Stimulated activated CD4-positive, alpha-beta T cell treated with anti-CD3 and anti-CD28 coated beads, Interleukin-4, amount 100 ng/mL, for 24 hours (primary cell): ENCODE data around the gene STMP1.
"Not testable (repeated sequence)": the region's sequence is repeated elsewhere in the genome, so short reads cannot be mapped to it uniquely, and the experiment has no call there.

Experiments
- DNase-seq: peaks from one replicate; pipeline ENCODE4 v3.0.0-alpha.2; 2020

STMP1 gene

GRCh38 chr7:135665042-135665441, 2.7 kb downstream of the STMP1 start:
- DNase-seq: no peak

DNA sequence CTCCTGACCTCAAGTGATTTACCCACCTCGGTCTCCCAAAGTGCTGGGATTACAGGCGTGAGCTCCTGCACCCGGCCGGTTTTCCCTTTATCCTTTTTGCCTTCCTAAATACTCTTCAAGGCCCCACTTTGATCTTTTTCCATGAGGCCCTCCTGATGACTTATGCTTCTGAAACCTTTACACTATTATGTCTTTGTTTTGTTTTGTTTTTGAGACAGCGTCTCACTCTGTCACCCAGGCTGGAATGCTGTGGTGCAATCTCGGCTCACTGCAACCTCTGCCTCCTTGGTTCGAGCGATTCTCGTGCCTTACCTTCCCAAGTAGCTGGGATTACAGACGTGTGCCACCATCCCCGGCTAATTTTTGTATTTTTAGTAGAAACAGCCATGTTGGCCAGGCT, 3.8 kb downstream of the STMP1 start:
- DNase-seq: no peak

DNA sequence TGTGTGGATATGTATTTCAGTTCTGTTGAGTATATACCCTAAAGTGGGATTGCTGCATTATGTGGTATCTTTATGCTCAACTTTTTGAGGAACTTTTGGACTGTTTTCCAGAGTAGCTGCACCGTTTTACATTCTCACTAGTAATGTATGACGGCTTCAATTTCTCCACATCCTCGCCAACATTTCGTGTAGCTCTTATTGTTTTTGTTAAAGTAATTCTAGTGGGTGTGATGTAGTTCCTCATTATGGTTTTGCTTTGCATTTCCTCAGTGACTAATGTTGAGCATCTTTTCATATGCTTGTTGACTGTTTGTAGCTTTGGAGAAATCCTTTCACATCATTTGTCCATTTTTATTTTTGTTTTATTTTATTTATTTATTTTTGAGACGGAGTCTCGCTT, 4.5 kb downstream of the STMP1 start:
- DNase-seq: no peak

GRCh38 chr7:135667626-135668025, 5.3 kb downstream of the STMP1 start:
- not testable (repeated sequence) for DNase-seq

- DNase-seq: not testable (repeated sequence)
Observed at GRCh38 chr7:135668852-135669395, 6.6 kb downstream of the STMP1 start.

- DNase-seq: no peak
Observed at GRCh38 chr7:135669774-135670173, 7.5 kb downstream of the STMP1 start.

DNA sequence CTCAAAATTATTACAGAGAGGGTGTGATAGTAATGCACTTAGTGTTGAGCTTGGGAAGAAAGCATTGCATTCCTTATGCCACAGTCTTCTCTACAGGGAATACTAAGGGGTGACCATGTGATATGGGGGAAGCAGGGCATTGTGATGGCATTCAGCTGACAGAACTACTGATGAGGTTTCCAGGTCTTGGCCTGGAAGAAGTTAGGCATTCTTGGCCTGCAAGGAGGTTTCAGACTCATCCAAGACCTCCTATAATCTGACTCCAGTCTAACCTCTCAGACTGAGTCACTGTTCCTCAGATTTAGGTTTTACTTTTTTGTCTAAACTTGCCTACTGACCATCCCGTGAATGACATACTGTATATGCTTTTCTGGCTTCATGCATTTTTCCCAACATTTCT, 7.9 kb downstream of the STMP1 start:
- no peak for DNase-seq

GRCh38 chr7:135672560-135673359, 10.4 kb downstream of the STMP1 start:
- DNase-seq: no peak

GRCh38 chr7:135673360-135673706, 11.0 kb downstream of the STMP1 start:
- DNase-seq: no peak

DNA sequence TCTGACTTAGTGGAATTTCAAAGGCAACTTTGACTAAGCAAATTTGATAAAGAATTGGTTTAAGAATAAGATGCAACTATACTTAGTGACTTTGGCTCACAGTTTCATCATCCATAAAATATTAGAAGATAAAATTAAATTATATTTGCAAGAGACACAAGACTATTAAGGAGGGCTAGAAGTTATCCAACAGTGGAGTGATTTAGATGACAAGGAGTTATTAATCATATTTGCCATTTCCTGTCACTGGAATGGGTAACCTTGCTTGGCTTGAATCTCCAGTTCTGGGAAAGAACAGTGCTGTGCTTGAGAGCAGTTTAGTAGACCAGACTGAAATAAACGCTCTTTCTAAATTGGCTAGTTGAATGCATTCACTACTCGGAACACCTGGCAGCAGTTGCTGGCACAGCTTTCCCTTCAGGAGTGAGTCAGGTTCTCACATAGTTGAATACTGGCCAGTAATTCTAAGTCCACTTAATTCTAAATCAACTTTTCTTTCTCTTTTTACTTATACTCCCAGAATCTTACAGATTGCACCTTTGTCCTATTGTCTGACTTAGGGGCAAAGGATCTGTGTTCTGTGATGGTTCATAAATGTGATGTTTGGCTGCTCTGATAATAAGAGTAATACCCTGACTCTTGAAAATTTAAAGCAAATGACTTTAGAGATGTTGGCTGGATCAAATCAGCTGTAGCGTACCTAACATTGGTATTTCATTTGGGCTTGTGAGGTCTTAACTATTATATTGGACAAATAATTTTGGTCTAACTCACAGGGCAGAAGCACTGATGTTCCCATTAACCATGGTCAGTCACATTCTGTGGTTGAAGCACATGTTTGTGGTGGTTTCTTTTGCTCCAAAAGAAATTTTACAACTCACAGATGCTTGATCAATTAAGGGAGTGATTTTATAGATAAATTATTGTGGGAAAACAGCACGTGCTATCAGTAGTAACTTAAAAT, 16.6 kb downstream of the STMP1 start:
- DNase-seq: no peak

- DNase-seq: no peak
Observed at GRCh38 chr7:135681762-135682161, 19.4 kb downstream of the STMP1 start.

- DNase-seq: no peak
Observed at GRCh38 chr7:135682191-135682590, 19.9 kb downstream of the STMP1 start.

- no peak for DNase-seq
Observed at GRCh38 chr7:135683609-135684008, 21.3 kb downstream of the STMP1 start.

- DNase-seq: no peak
Observed at GRCh38 chr7:135684136-135684535, 21.8 kb downstream of the STMP1 start.

- no peak for DNase-seq
Observed at GRCh38 chr7:135684699-135685098, 22.4 kb downstream of the STMP1 start.

DNA sequence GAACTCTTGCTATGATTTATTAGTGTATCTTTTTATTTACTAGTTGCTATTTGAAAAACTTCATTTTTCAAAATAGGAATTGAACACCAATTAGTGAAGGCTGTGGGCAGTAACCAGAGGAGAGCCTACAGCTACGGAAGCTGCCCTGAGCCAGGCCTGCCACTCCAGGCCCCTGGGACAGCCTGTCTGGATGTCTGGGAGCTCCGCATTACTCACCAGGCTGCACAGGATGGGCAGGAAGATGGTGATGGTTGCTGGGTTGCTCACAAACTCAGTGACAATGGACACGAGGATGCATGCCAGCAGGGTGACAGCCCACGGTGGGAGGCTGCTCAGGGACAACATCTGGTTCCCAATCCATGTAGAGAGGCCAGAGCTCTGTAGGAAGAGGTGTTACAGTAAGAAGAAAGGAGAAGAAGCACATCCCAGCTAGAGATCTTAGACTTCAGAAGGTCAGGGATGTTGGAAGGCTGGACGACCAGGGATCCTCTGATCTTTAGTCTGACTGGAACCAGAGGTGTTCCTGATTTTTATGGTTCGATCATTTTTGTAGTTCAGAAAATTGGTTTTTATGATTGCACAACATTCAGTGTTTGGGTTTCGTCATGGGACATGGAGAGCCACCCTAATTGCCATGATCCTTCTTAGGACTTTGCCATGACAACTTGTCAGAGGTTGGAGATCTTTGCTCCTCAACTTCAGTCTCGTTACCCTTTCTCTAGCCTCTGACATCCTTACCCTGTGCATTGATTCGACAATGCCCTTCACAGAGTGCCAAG, 23.2 kb downstream of the STMP1 start:
- DNase-seq: no peak

DNA sequence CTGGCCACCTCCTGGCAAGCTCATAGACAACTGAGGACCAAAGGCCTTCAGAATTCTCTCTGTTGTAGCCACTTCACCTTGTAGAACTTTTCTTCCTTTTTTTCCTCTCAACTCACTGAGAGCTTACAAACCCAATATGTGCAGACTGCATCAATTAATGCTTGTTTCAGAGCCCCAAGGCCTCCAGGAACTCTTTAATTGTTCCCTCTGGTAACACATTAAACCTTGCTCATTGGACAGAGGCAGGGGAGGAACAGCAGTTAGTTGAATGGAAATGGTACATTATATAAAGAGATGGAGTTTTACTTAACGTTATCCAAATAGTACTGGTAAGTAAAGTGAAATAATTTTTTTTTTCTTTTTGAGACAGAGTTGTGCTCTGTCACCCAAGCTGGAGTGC, 25.2 kb downstream of the STMP1 start:
- DNase-seq: no peak

DNA sequence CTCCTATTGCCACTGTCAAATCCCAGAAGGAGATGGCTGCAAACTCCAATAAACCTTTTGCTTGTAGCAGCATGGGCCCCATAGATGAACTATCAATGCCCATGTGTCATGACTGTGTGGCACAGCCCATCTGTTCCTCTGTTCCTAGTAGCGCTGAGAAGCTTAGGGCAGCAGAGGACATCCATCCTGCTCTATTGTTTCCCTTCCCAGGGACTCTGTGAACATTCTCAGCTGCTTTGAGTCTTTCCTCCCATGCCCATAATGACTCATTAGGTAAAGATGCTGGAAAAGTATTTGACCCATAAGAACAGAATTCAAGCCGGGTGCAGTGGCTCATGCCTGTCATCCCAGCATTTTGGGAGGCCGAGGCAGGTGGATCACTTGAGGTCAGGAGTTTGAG, 28.3 kb downstream of the STMP1 start:
- DNase-seq: no peak

- DNase-seq: no peak
Observed at GRCh38 chr7:135692055-135692454, 29.7 kb downstream of the STMP1 start.

DNA sequence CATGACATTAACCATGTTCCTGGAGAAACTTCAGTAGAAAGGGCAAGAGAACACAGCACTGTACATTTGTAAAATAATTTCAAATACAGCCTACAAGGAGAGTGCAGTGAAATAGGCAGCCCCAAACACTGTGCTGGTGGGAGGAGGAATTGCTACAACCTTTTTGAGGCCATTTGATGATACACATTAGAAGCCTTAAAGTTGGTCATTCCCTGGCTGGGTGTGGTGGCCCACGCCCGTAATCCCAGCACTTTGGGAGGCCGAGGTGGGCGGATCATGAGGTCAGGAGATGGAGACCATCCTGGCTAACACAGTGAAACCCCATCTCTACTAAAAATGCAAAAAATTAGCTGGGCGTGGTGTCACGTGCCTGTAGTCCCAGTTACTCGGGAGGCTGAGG, 30.3 kb downstream of the STMP1 start:
- DNase-seq: not testable (repeated sequence)

- no peak for DNase-seq
Observed at GRCh38 chr7:135693558-135693957, 31.2 kb downstream of the STMP1 start.

DNA sequence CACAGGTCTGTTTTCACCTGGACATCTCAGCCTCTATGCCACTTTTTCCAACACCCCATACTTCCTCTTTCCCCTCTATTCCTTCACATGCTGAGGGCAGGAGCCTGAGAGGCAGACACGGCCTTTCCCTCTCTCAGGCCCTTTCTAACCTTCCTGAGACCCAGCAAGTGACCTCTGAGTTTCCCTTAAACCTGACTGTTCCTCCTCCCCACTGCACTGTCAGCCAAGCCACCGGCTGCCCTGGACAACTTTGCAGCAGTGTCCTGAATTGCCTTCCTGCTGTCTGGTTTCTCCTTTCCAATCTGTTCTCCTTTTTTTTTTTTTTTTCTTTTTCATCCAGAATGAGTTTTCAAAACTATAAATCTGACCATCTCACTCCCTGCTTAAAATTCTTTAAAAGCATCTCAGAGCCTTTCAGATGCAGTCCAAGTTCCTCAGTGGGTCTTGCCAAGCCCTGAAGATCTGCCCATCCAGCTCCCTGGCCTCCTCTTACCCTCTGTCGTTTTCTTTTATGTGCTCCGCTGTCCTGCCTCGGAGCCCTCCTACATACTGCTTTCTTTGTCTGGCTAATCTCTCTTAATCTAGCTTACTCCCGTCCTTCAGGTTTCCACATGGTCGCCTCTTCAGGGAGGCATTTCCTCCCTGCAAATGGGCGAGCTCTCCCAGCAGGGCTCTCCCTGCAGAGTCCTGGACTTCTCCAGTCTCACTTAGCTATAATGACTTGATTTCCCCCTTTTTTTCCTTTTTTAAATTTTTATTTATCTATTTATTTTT, 35.1 kb downstream of the STMP1 start:
- no peak for DNase-seq
